Glomerular visceral epithelial cell (primary cell): ENCODE data around the gene RGL3.
"Not testable (repeated sequence)": the region's sequence is repeated elsewhere in the genome, so short reads cannot be mapped to it uniquely, and the experiment has no call there.

ENCODE experiments used
- DNase-seq: peaks from one replicate; pipeline ENCODE4 v3.0.0-alpha.2; 2016; ENCODE audit errors: extremely low spot score

The RGL3 gene

DNA sequence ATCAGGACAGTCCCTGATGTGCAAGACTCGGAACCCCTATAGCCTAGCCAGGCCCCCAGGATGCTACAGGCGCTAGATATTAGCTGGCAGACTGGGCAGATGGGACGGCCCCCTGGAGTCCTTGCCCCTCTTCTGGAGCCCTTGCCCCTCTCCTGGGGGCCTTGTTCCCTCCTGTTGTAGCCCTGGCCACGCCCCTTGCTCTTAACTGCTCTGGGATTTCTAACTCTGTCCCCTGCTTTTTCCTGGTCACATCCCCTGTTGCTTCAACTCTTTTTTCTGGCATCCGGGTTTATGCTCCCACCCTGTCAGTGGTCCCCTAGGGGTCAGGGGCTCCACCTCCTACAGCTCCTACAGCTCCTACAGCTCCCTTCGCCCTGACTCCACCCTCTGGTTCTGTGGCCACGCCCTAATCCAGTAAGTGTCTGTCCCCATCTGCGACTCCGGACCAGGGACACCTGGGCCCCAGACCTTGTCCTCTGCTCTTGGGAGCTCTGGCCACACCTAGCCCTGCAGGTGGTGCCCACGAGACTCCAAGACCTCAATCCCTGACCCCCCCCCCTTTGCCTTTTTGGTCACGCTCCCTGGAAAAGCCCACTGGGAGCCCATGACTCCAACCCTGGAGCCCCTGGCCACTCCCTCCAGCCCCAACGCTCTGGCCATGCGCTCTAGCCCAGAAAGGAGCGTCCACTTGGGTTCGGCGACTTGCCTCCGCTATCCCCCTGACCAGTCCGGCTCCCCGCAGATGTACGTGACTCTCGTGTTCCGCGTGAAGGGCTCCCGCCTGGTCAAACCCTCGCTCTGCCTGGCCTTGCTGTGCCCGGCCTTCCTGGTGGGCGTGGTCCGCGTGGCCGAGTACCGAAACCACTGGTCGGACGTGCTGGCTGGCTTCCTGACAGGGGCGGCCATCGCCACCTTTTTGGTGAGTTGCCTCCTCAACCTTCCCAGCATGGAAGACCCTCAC lies 57.1 kb downstream of the RGL3 start:
- no peak for DNase-seq

- DNase-seq, result no peak
Measured at GRCh38 chr19:11361037-11361770, 57.9 kb downstream of the RGL3 start.

GRCh38 chr19:11359421-11359820 lies 59.7 kb downstream of the RGL3 start:
- DNase-seq, result no peak

DNA sequence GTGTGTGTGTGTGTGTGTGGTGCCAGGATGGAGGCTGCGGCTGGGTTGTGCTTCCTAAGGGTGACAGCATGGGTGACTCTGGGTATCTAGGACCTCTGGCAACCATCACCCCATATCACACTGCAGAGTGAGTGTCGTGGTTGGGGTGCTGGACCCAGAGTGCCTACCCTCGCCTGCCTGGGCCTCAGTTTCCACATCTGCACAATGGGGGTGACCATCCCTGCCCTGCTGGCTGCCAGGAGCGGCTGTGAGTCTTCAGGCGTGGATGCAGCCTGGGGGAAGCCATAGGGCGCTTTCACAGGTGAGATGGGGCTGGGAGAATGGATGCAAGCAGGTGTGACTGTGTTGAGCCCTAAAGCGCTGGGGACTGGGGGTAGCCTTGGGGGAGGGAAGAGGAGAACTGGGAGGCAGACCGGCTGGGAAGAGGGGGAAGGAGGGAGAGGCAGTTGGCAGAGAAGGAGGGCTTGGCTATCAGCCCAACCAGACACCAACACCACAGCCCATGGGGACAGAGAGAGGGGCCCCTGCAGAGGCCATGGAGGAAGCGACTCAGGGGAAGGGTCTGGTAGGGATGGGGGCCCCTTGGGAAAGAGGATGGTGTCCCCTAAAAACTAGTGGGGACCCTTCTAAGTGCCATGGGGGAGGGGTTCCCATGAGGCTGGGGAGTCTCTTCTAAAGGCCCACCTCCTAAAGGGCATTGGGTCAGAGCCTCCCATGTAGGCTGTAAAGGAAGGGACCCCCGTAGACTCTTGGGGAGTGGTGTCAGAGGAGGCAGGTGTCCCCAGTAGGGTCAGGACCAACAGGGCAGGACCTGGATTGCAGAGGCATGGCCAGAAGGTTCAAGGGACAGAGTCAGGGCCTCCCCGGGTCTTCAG lies 62.2 kb downstream of the RGL3 start:
- DNase-seq, result no peak

DNA sequence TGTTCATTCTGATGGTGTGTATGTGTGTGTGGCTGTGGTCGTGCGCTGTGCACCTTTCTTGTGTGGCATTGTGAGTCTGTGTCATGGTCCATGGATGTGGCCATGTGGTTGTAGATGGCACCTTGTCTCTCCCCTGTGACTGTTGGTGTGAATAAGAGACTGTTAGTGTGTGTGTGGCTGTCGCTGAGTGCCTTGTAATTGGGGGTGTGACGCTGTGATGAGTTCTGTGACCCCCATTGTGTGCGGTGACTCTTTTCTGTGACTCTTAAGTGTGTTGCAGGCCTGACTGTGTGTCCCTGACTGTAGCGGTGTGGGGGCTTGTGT lies 63.1 kb downstream of the RGL3 start:
- DNase-seq, result no peak

DNA sequence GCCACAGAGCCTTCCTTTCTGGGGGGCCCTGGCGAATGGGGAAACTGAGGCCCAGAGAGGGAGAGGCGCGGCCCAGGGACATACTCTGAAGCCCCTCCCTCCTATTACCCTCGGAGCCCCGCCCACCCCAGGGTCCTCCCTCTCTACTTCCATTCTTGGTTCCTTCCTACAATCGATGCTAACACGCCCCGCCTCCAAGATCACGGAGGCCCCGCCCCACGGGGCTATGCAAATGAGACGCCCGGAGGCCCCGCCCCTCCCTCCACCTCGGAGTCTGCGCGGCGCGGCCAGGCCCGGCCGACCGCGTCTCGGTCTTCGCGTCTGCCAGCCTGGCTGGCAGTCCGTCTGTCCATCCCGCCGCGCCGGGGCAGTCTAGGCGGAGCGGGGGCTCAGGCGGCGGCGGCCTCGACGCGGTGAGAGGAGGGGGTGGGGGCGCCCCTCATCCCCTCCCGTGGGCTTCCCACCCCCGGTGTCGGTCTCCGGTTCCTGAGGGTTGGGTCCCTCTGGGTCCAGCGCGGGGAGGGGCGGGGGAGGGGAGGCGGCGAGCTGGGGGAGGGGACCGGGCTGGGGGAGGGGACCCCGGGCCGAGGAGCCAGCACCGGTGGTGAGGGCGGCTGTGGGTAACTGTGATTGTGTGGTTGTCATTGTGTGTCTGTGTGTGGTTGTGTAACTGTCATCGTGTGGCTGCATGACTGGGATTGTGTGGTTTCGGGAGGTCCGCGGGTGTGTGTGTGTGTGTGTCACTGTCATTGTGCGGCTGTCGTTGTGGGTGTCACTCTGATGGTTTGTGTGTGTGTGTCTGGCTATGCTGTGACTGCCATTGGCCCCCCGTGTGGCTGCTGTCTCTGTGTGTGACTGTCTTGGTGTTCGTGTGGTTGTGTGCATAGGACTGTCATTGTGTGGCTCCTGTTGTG lies 63.7 kb downstream of the RGL3 start, which contains the start of gene PLPPR2:
TSS of gene PLPPR2 (plus strand) at position 273 of the 914 bp plus-strand sequence. CDS start 2,242 bp downstream, outside the sequence.
- peak; percentile 86 for DNase-seq

DNA sequence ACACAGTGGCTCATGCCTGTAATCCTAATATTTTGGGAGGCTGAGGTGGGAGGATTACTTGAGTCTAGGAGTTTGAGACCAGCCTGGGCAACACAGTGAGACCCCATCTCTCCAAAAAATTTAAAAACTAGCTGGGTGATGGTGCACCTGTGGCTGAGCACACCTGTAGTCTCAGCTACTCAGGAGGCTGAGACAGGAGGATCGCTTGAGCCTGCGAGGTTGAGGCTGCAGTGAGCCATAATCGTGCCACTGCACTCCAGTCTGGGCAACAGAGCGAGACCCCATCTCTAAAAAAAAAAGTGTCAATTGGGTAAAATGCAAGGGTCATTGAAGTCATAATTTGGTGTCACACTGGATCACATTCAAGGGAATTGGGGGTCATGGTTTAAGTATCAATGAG lies 65.0 kb downstream of the RGL3 start:
- not testable (repeated sequence) for DNase-seq

- no peak for DNase-seq
Measured at GRCh38 chr19:11349171-11349570, 69.9 kb downstream of the RGL3 start.

- DNase-seq, result no peak
Measured at GRCh38 chr19:11347546-11348039, 71.5 kb downstream of the RGL3 start.

DNA sequence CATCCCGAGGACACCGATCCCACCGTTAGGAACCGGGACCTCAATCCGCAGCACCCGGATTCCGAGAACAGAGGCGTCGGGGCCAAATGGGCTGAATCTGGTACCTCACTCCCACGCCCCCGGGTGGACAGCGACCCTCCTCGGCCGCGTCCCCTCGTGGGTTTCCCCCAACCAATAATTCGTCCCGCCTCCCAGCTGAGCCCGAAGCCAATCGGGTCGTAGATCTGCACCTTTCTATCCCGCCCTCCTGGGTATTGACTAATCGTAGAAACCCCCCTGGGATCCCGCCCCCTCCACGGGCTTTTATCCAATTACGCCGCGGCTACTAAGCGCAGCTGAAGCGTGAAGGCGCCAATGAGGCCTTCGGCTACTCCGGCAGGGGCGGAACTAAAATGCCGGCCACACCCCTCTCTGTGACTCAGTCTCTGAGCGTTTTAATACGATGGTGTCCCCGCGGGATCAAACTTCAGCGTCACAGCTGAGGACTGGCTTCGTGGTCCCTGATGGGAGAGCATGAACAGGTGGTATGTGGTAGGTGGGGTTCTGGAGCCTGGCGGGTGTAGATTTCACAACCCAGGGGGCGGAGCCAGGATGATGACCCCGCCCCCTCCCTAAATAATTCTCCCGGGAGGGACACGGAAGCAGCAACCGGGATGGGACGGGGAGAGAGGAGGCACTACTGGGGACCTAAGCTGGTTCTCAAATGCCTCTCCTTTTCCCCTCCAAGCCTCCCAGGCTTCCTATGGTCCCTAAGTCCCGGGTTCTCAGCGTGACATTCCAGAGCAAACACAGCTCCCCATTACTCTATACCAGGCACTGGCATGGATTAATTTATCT lies 72.8 kb downstream of the RGL3 start, which contains the start of the genes CCDC159 and TMEM205:
TSS of gene CCDC159 (plus strand) at position 416 of the 837 bp plus-strand sequence. CDS start at position 504, 88 bp downstream.
TSS of gene TMEM205 (minus strand) at position 165 of the 837 bp plus-strand sequence. CDS start 649 bp downstream, outside the sequence.
- DNase-seq, result peak; percentile 99

DNA sequence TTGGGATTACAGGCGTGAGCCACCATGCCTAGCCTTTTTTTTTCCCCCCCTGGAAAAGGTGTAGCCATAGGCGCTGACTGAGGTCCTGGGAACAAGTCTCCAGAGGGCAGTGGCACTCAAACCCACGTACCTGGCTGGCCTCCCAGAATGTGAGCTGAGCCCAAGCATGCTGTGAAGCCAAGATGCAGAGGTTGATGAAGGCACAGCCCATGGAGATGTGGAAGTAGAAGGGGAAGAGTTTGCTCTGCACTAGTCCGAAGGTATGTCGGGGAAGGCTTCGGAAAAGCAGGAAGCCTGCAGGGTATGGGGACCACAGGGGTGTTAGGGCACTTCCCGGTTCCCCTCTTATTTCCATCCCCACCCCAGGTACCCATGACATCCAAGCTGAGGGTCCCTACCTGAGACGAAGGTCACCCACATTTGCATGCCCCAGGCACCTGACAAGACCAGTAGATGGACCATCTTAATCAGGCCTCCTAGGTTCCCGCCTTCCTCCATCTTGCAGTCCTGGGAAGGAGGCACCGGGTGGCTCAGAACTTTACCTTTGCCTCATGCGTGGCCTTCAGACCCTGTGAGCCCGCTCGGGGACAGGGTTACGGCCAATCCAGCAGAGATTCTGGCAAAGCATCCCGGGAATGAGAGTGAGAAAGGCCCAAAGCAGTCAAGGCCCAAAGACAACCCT lies 73.9 kb downstream of the RGL3 start:
- DNase-seq, result no peak
